ENCODE data around the gene PCDHGA11.

Gene PCDHGA11

DNA sequence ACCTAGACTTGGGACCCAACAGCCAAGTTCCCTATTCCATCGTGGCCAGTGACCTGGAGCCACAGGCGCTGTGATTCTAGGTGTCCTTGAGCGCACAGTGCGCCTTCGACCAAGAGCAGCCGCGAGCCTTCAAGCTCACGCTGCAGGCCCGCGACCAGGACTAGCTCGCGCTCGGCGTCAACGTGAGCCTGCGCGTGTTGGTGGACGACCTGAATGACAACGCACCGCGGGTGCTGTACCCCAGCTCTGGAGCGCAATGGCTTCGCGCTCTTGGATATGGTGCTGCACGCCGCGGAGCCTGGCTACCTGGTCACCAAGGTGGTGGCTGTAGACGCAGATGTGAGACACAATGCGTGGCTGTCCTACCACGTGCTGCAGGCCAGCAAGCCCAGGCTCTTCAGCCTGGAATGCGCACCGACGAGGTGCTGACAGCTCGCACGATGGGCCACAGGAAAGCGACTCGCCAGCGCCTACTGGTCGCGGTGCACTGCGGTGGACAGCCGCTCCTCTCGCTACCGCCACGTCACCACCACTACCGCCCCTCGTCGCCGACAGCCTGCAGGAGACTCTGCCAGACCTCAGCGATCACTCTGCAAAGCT, 20.8 kb downstream of the PCDHGA11 start:
- Histone ChIP-seq H3K9me3 (ENCODE audit: insufficient read depth, low read length) (no peaks in the 10 kb centered on the region), H3K4me2 (ENCODE audit: low read depth, low read length, poor library complexity, severe bottlenecking) (no peak overlapping the region)
- TF ChIP-seq EZH2phosphoT487 (conservative IDR thresholded peaks at IDR 0.05; ENCODE audit: low read length): no peak
- TF ChIP-seq, protein P1, sequence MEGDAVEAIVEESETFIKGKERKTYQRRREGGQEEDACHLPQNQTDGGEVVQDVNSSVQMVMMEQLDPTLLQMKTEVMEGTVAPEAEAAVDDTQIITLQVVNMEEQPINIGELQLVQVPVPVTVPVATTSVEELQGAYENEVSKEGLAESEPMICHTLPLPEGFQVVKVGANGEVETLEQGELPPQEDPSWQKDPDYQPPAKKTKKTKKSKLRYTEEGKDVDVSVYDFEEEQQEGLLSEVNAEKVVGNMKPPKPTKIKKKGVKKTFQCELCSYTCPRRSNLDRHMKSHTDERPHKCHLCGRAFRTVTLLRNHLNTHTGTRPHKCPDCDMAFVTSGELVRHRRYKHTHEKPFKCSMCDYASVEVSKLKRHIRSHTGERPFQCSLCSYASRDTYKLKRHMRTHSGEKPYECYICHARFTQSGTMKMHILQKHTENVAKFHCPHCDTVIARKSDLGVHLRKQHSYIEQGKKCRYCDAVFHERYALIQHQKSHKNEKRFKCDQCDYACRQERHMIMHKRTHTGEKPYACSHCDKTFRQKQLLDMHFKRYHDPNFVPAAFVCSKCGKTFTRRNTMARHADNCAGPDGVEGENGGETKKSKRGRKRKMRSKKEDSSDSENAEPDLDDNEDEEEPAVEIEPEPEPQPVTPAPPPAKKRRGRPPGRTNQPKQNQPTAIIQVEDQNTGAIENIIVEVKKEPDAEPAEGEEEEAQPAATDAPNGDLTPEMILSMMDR (IDR thresholded peaks at IDR 0.05; ENCODE audit: insufficient read depth, low read length, poor library complexity, severe bottlenecking): no peak

DNA sequence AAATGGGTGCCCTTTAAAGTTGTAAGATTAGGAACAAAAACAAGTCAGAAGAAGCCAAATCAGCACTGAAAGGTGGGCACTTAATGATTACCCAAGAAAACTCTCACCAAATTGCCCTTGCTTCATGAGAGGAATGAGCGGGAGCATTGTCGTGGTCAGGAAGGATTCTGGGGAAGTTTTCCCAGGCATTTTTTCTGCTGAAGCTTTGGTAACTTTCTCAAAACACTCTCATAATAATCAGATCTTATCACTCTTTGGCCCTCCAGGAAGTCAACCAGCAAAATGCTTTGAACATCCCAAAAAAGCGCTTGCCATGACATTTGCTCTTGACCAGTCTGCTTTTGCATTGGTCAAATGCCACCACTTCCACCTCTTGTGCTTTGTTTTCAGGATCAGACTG, 44.5 kb downstream of the PCDHGA11 start:
- no peaks in the 10 kb centered on the region for H3K79me2 ChIP-seq (ENCODE audit: insufficient read depth, low read length)
- no peaks in the 10 kb centered on the region for H3F3A ChIP-seq (ENCODE audit: insufficient read depth)
- H3K9ac ChIP-seq (ENCODE audit: low read length): no peak overlapping the region
- H3K27ac ChIP-seq (ENCODE audit: low read depth, low read length): no peak overlapping the region
- no peaks in the 10 kb centered on the region for H3K9me2 ChIP-seq (replicated peaks; ENCODE audit: insufficient read depth, low read length)
- no peaks in the 10 kb centered on the region for H3K9me3 ChIP-seq (ENCODE audit: insufficient read depth, low read length)
- no peaks in the 10 kb centered on the region for H3K27me3 ChIP-seq (ENCODE audit: low read length)
- H3K4me2 ChIP-seq (ENCODE audit: low read depth, low read length, poor library complexity, severe bottlenecking): no peak overlapping the region
- no peak overlapping the region for H2AFZ ChIP-seq (ENCODE audit: low read depth, low read length, severe bottlenecking)
- TF ChIP-seq EZH2phosphoT487 (conservative IDR thresholded peaks at IDR 0.05; ENCODE audit: low read length): no peak
- TF ChIP-seq, protein P1 (IDR thresholded peaks at IDR 0.05; ENCODE audit: insufficient read depth, low read length, poor library complexity, severe bottlenecking): no peak
- no peak overlapping the region for H3K4me3 ChIP-seq (ENCODE audit: insufficient read depth, low read length, poor library complexity, severe bottlenecking)
- no peaks in the 10 kb centered on the region for H3K36me3 ChIP-seq (ENCODE audit: low read length)
- no peaks in the 10 kb centered on the region for H4K20me1 ChIP-seq (ENCODE audit: low read depth, low read length)

More for the DNA sequence above, 20.8 kb downstream of the PCDHGA11 start:
- no peaks in the 10 kb centered on the region for H3K79me2 ChIP-seq (ENCODE audit: insufficient read depth, low read length)
- no peaks in the 10 kb centered on the region for H3K36me3 ChIP-seq (ENCODE audit: low read length)
- no peak overlapping the region for H3K4me3 ChIP-seq (ENCODE audit: insufficient read depth, low read length, poor library complexity, severe bottlenecking)
- no peaks in the 10 kb centered on the region for H4K20me1 ChIP-seq (ENCODE audit: low read depth, low read length)
- H2AFZ ChIP-seq (ENCODE audit: low read depth, low read length, severe bottlenecking): no peak overlapping the region
- no peaks in the 10 kb centered on the region for H3F3A ChIP-seq (ENCODE audit: insufficient read depth)
- H3K27me3 ChIP-seq (ENCODE audit: low read length): no peaks in the 10 kb centered on the region
- H3K9ac ChIP-seq (ENCODE audit: low read length): no peak overlapping the region
- no peak overlapping the region for H3K27ac ChIP-seq (ENCODE audit: low read depth, low read length)
- no peaks in the 10 kb centered on the region for H3K9me2 ChIP-seq (replicated peaks; ENCODE audit: insufficient read depth, low read length)
